Bronchial smooth muscle cell (primary cell): Measurements from ENCODE around the gene IFNGR2. TPM values are rescaled to one million over a fixed set of nuclear protein-coding genes. Genes with fewer than 3 reads are reported as not detected.

Experiments
- total RNA-seq: library from RNA; depleted of rRNA; stranded (reverse); fragments of >200 nt; gene quantifications from 2 replicates; pipeline ENCODE4 v1.2.1, GENCODE V29; 2014

Gene IFNGR2, protein sequence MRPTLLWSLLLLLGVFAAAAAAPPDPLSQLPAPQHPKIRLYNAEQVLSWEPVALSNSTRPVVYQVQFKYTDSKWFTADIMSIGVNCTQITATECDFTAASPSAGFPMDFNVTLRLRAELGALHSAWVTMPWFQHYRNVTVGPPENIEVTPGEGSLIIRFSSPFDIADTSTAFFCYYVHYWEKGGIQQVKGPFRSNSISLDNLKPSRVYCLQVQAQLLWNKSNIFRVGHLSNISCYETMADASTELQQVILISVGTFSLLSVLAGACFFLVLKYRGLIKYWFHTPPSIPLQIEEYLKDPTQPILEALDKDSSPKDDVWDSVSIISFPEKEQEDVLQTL
- 38.6 and 52.2 TPM in 2 replicates for total RNA-seq

DNA sequence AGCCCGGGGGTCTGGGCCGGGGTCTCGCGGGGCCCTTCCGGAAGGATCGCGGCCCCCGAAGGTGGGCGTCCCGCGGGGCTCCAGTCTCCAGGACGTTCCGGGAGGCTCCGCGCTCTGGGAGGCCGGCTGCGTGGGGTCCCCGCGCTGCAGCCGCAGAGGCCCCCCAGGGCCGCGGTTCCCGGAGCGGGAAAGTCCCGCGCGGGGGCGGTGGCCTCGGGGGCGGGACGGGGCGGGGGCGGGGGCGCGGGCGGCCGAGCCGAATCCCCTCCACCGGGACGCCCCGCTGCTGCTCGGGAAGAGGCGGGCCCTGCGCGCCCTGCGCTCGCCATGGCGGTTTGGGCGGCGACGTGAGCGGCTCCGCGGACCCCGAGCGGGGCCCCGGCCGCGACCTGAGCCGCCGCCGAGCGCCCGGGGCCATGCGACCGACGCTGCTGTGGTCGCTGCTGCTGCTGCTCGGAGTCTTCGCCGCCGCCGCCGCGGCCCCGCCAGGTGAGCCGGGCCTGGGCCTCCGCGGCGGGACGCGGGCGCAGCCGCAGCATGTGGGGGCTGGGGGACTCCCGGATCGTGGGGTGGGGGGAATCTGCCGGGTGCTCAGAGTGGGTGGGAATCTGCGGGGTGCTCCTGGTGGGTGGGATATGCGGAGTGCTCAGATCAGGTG lies at the start of gene IFNGR2:
Gene IFNGR2, plus strand, starts transcription at position 286 of the 658 bp plus-strand sequence. Its CDS starts 131 bp downstream, at position 417.

DNA sequence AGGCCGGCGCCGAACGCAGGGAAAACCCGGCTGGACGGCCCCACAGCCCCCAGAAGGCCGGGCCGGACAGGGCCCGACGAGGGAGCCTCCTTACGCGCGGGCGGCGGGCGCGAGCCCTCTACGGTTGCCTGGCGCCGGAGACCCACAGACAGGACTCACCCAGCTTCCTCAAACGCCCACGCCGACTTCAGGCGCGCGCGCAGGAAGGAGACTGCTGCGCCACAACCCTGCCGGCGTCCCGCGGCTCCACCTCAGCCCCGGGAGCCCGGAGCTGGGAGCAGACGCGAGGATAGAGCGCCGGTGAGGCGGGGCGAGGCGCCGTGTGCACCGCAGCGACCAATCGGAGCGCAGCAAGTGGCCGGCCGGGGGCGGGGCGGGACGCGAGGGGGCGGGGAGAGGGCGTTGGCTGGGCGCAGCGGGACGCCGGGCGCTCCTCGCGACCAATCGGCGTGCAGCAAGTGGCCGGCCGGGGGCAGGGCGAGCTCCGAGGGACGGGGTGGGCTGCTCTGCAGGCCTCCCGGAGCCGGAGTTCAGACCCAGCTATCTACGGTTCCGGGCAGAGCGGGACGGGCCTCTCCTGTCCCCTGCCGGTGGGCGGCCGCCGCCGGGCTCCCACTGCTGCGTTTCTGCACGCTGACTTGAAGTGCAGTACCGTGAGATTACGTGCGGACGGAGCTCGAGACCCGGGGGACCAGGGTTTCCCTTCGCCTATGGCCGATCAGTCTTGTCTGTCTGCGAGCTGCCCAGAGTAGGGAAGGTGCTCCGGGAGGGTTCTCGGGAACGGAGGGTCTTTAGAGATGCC lies 76.7 kb downstream of the IFNGR2 start, which contains the start of gene TMEM50B:
Gene TMEM50B, minus strand, starts transcription at position 296 of the 802 bp plus-strand sequence. CDS start 11,089 bp downstream, outside the sequence.

Other genes starting within 250 kb of the IFNGR2 start
- 1.7 and 4.3 TPM in 2 replicates for gene IFNAR2, start 173.5 kb upstream of the IFNGR2 start, total RNA-seq
- 42.4 and 62.3 TPM in 2 replicates for gene IL10RB, start 137.0 kb upstream of the IFNGR2 start, total RNA-seq
- gene IFNAR1, start 78.4 kb upstream of the IFNGR2 start, total RNA-seq: 13.2 and 17.4 TPM in 2 replicates
- gene TMEM50B, start 76.6 kb downstream of the IFNGR2 start, total RNA-seq: 15.8 and 25.1 TPM in 2 replicates
- gene DNAJC28, start 88.3 kb downstream of the IFNGR2 start, total RNA-seq: 1.4 and 1.7 TPM in 2 replicates
- 21.1 and 34.7 TPM in 2 replicates for gene GART, start 138.7 kb downstream of the IFNGR2 start, total RNA-seq
- gene SON, start 139.6 kb downstream of the IFNGR2 start, total RNA-seq: 90.8 and 93.6 TPM in 2 replicates
- 5.3 and 10.1 TPM in 2 replicates for gene DONSON, start 185.3 kb downstream of the IFNGR2 start, total RNA-seq
- gene CRYZL1, start 238.3 kb downstream of the IFNGR2 start, total RNA-seq: 34.9 and 41.5 TPM in 2 replicates
- gene ITSN1, start 239.1 kb downstream of the IFNGR2 start, total RNA-seq: 29.0 and 29.3 TPM in 2 replicates